ENCODE results near the gene RPL41.

The RPL41 gene

GRCh38 chr12:56127888-56128669 lies 11.6 kb downstream of the RPL41 start, which contains the start of gene ESYT1:
ESYT1 (plus strand) TSS chr12:56128267; CDS start chr12:56128320, 53 bp downstream.
- peak; percentile 100 for DNase-seq (ENCODE audit: low read depth)
- TF ChIP-seq CTCF (IDR thresholded peaks at IDR 0.05; ENCODE audit: low read length, missing control alignments), result no peak
- peak within 1 kb of the TSS; percentile 90 for H3K4me3 ChIP-seq (replicated peaks; ENCODE audit: low read depth, low read length)

- peak; percentile 31 for DNase-seq (ENCODE audit: low read depth)
- peak overlapping the region; percentile 90 for H3K4me3 ChIP-seq (replicated peaks; ENCODE audit: low read depth, low read length)
These were observed 12.3 kb downstream of the RPL41 start for GRCh38 chr12:56128670-56129205.

GRCh38 chr12:56129206-56129941 lies 12.9 kb downstream of the RPL41 start:
- DNase-seq (ENCODE audit: low read depth), result peak; percentile 59
- no peak for TF ChIP-seq CTCF (IDR thresholded peaks at IDR 0.05; ENCODE audit: low read length, missing control alignments)
- H3K4me3 ChIP-seq (replicated peaks; ENCODE audit: low read depth, low read length), result peak overlapping the region; percentile 90

More at GRCh38 chr12:56128670-56129205, 12.3 kb downstream of the RPL41 start:
- TF ChIP-seq CTCF (IDR thresholded peaks at IDR 0.05; ENCODE audit: low read length, missing control alignments), result no peak

GRCh38 chr12:56129942-56130495 lies 13.6 kb downstream of the RPL41 start:
- no peak for TF ChIP-seq CTCF (IDR thresholded peaks at IDR 0.05; ENCODE audit: low read length, missing control alignments)
- no peak for DNase-seq (ENCODE audit: low read depth)
- peak overlapping the region; percentile 90 for H3K4me3 ChIP-seq (replicated peaks; ENCODE audit: low read depth, low read length)

- no peak for DNase-seq (ENCODE audit: low read depth)
- TF ChIP-seq CTCF (IDR thresholded peaks at IDR 0.05; ENCODE audit: low read length, missing control alignments), result no peak
- H3K4me3 ChIP-seq (replicated peaks; ENCODE audit: low read depth, low read length), result no peak overlapping the region
These were observed 14.4 kb downstream of the RPL41 start for GRCh38 chr12:56130876-56131275.

GRCh38 chr12:56134897-56135296 lies 18.5 kb downstream of the RPL41 start:
- no peak for TF ChIP-seq CTCF (IDR thresholded peaks at IDR 0.05; ENCODE audit: low read length, missing control alignments)
- H3K4me3 ChIP-seq (replicated peaks; ENCODE audit: low read depth, low read length), result no peak overlapping the region
- DNase-seq (ENCODE audit: low read depth), result no peak
